ENCODE data around the gene ITGB1BP1.

ITGB1BP1 gene

GRCh38 chr2:9424447-9425164 is 1.3 kb upstream of the ITGB1BP1 start:
- no peak for DNase-seq

DNA sequence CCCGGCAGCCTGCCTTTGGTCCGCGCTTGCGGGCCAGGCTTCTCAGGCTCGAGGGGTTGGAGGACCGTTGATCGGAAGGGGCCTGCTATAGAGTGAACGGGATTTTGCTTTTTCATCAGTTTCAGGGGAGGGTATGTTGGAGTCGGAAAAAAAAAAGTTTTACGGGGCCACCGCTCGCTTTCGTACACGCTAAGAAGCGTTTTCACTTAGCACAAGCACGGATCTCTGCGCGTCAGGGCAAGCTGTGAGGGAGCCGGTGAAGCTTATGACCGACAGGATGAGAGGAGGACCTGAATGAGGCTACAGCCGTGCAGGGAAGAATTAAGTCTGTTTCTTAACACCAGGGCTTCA is 569 bp upstream of the ITGB1BP1 start:
- DNase-seq: no peak

GRCh38 chr2:9422321-9423099 is 818 bp downstream of the ITGB1BP1 start:
- DNase-seq: peak; percentile 69

- no peak for DNase-seq
Measured at GRCh38 chr2:9420495-9420894, 2.8 kb downstream of the ITGB1BP1 start.

DNA sequence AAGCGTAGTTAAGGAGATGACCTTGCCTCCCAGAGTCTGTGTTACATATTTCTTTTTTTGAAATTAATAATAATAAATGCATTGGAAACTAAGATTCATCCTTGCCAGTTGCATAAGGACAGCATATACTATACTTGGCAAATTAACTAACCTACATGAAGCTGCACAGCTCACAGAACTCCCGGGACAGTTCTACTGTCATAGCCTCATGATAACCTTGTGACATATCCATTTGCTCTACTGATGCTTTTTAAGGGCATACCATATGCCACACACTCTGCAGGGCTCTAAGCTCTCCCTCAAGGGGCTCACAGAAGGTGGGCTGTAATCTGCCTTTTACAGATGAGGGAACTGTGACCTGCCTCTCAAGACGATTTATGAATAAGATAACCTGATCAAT is 3.8 kb downstream of the ITGB1BP1 start:
- DNase-seq: no peak

- no peak for DNase-seq
Measured at GRCh38 chr2:9418746-9419145, 4.6 kb downstream of the ITGB1BP1 start.

- DNase-seq: no peak
Measured at GRCh38 chr2:9417725-9418124, 5.6 kb downstream of the ITGB1BP1 start.

- DNase-seq: no peak
Measured at GRCh38 chr2:9416962-9417316, 6.4 kb downstream of the ITGB1BP1 start.

DNA sequence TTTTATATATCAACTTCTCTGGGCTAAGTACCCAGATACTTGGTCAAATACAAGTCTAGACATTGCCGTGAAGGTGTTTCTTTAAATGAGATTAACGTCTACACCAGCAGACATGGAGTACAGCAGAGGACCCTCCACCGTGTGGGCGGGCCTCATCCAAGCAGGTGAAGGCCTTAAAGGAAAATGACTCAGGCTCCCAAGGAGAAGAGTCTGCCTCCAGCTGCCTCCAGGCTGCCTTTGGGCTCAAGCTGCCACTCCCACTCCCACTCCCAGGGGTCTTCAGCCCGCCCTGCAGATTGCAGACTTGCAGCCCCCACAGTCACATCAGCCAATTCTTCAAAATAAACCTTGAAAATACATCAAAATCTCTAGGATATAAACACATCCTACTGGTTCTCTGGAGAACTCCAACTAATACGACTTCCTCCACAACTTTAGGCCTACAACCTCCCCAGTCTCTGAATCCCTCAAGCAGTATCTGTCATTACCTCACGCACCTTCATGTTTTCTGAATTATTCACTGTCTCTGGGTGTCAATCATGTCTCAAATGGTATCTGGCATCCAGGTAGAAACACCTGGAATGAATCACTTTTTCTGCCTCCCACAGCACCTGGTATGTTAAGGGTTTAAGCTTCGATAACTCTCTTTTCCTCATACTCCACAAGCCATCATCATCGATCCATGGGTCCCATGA is 6.9 kb downstream of the ITGB1BP1 start:
- no peak for DNase-seq

- no peak for DNase-seq
Measured at GRCh38 chr2:9415516-9416169, 7.7 kb downstream of the ITGB1BP1 start.

- no peak for DNase-seq
Measured at GRCh38 chr2:9412781-9413180, 10.5 kb downstream of the ITGB1BP1 start.

DNA sequence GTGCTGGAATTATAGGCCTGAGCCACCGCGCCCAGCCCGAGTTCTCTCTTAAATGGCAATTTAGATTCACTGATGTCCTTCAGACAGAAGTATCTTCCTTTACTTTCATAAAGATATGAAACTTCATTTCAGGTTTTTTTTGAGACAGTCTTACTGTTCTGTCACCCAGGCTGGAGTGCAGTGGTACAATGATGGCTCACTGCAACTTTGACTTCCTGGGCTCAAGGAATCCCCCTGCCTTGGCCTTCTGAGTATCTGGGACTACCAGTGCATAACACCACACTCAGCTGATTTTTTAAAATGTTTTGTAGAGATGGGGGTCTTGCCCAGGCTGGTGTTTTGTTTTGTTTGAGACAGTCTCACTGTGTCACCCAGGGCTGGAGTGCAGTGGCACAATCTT is 13.2 kb downstream of the ITGB1BP1 start:
- no peak for DNase-seq

DNA sequence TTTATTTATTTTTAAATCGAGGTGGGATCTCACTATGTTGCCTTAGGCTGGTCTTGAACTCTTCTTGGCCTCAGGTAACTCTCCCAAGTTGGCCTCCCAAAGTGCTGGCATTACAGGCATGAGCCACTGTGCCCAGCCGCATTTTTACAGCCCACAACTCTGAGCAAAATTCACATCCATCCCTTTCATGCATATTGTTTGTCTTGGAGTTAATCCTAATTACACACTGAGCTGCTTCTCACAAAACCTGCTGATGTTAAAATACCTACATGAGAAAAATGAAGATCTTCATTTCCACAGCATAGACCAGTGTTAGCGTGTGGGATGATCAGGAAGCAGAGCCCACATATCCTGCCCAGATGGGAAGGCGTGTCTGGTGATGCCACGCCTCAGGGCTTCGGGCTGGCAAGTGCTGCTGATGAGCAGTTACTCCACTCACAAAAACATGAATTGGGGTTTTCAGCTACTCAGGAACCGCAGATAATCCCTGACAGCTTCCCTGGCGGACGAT is 14.6 kb downstream of the ITGB1BP1 start:
- no peak for DNase-seq

DNA sequence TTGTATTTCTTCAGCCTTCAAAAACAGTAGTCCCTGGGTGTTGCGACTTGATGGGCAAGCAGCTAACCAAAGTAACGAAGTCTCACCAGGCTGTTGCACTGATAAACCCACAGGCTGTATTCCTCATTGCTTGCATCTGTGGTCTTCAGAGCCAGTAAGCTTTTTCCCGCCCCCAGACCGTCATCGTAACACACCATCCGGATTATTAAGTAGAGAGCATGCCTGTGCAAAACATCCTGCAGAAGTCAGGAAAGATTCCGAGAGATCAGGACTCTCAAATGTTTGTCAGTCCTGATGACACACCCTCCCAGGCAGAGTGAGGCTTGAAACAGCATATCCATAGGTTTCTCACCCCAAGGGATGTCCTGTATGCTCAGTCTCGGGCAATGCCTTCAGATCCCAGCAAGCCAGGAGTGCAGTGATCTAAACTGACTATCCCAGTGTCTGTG is 15.9 kb downstream of the ITGB1BP1 start:
- peak; percentile 78 for DNase-seq

- DNase-seq: no peak
Measured at GRCh38 chr2:9406529-9407362, 16.6 kb downstream of the ITGB1BP1 start.

DNA sequence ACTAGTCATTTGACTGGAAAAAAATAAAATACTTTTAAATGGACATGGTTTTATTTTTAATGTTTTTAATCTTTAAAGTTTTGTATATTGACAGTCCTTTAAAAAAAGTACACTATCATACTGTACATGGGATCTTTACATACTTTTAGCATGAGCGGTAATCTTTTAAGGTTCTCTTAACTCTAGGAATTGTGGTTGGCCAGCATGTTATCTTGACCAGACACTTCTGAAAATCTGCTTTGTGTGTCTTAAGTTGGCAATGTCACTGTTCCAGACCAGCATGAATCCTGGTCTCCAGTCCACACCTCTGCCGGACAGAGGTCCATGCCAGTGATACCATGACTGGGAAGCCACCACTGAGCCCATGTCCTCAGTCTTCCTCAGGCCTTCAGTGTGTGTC is 17.7 kb downstream of the ITGB1BP1 start:
- DNase-seq: no peak

GRCh38 chr2:9404451-9404850 is 18.9 kb downstream of the ITGB1BP1 start:
- DNase-seq: no peak

- DNase-seq: no peak
Measured at GRCh38 chr2:9403924-9404323, 19.4 kb downstream of the ITGB1BP1 start.

DNA sequence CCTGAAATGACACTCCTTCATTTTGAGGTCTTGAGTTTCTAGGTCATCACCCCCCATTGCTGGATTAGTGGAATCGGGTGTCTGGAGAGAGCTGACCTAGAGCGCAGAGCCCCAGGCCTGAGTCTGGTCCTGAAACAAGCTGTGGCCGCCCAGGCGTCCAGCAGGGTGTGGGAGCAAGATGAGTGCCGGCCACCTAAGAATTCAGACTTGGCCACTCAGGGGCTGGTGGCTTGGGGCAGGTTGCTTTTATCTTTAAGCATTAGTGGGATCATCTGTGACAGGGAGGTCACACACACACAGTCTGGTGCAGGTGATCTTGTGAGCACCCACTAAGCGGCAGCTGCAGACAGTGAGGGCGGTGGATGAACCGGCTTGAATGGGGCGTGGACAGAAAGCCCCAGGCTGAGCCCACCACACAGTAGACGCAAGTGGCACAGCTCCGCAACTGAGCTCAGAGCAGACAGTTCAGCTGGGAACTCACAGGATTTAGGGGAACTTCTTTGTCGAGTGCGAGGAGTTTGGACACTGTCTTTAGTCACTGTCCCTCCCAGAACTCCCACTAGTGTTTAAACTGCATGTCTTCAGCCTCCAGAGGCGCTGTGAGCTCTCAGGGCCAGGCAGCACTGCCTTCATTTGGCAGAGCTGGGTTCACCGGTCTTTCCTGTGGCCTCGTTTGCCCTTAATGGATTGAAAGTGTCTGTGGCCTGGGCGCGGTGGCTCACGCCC is 21.5 kb downstream of the ITGB1BP1 start:
- no peak for DNase-seq

GRCh38 chr2:9401059-9401547 is 22.2 kb downstream of the ITGB1BP1 start:
- DNase-seq: no peak
